Fibroblast of skin of left quadriceps (primary cell): ENCODE measurements around the gene ZNRF4.
"Not testable (repeated sequence)": the region's sequence is repeated elsewhere in the genome, so short reads cannot be mapped to it uniquely, and the experiment has no call there.

Experiments
- DNase-seq, 2 experiments: peaks; one replicate each; pipeline ENCODE4 v3.0.0-alpha.2; 2013; ENCODE audit warnings: low read depth in 2 of 2

ZNRF4 gene

DNA sequence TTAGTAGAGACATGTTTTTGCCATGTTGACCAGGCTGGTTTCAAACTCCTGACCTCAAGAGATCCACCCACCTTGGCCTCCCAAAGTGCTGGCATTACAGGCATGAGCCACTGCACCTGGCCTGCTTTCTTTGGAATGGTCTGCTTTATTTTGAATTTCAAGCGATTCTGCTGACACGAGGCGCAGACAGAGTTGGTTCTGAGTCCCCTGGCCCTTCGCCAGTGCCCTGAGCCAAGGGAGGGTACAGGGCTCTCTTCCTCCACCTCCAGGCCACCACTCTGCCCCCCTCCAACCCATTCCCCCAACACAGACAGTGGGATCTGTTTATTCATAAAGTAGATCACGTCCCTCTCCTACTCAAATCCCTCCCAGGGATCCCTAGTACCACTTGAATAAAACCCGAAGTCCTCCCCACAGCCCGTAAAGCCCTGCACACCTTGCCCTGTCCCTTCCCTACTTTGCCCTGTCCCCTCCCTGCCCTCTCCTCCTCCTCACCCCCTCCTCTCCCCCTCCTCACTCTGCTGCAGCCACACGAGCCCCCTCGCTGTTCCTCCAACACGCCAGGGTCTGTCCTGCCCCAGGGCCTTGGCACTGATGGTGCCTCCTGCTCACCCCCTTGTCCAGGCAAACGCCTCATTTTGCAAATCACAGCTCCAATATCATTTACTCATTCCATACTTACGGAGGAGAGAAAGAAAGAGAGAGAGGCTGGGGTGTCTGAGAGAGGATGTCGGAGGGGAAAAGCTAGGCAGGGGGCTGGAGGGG is 22.4 kb downstream of the ZNRF4 start:
- DNase-seq, result no peak

DNA sequence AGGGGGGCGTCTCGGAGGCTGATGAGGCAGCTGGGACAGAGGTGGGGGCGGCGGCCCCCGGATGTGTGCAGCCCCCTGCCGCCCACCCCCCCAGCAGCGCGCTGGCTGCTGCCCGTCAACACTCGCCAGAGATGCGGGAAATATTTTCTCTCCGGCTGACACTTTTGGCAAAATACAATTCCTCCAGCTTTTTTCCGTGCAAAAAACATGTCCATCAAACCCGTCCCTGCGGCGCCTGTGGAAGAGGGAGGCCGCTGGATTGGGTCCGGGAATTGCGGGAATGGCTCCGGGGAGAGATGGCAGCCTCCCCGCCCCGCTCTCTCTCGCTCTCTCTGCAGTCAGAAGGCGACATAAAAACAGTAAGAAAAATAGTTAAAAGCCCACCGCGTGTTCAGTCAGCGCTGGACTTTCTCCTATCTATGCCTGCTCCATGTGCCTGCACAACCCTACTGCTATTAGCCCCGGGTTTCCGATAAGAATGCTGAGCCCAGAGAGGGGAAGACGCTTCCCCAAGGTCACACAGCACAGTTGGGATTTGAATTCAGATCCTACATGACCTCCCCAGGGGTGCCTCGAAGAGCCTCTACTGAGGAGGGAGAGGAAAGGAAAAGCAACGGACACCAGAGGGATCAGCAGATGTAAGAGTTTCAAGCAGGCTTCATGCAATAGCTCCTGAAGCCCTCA is 23.2 kb downstream of the ZNRF4 start:
- no peak for DNase-seq

DNA sequence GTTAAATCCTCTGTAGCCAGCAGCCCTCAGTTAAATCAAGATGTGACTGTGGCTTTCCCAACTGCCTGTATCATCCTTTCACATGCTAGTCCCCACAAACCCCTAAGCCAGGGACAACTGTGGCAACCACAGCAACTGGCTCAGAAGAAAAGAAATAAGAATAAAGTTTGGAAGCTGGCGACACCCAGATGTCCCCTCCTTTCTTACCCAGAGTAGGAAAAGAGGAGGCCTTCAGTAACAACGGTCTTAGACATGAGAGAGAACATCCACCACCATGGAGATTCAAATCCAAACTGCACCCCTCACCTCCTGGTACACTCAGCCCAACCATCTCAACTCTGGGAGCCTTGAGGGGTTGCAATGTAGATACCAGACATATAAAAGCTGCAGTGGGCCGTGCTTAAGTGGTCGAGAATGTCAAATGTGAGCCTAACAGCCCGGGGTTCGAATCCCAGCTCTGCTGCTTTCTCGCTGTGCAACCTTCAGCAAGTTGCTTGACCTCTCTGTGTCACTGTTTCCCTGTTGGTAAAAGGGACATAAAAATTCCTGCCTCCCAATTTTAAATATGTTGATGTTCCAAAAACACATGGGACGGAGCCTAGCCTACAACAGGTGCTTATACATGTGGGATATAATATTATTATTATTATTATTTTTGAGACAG is 23.8 kb downstream of the ZNRF4 start:
- DNase-seq, result no peak

DNA sequence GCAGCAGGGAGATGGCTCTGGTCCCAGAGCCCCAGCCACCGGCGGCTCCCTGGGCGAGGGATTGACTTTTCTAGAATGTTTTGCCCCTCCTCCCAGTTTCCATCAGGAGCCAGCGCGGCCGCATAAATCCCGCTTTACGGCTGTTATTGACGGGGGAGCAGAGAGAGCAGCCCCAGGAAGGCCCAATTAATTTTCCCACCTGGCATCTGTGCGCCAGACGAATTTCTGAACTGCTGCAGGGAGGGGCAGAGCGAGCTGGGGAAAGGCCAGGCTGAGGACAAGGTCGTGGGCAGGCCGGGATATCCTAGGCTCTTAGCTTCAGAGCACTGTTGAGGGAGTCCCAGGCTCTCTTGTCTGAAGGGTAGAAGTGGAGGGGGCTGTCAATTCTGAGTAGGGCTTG is 24.7 kb downstream of the ZNRF4 start:
- DNase-seq, result no peak

DNA sequence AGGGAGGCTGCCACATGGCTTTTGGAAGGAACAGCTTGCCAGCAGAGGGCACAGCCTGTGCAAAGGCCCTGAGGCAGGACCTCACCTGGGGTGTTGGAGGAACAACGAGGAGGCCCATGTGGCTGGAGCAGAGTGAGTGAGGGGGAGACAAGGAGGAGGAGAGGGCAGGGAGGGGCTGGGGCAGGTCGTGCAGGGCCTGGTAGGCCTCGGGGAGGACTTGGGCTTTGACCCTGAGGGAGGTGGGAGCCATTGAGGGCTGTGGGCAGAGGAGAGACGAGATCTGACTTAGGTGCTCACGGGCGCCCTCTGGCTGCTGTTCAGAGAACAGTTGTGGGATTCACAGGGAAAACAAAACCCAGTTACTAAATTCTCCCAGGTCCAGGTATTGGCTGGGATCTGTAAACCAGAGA is 25.2 kb downstream of the ZNRF4 start:
- no peak for DNase-seq

DNA sequence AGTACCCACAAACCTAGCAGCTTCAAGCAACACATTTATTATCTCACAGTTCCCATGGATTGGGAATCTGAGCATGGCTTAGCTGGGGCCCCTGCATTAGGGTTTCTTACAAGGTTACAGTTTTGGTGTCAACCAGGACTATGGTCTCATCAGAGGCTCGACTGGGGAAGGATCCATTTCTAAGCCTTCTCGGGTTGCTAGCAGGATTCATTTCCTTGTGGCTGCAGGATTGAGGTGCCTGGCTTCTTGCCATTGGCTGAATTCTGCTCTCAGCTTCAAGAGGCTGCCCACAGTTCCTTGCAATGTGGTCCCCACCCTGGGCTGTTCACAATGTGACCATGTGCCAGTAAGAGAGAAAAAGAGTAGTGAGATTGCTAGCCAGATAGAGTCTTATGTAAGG is 26.7 kb downstream of the ZNRF4 start:
- no peak for DNase-seq

DNA sequence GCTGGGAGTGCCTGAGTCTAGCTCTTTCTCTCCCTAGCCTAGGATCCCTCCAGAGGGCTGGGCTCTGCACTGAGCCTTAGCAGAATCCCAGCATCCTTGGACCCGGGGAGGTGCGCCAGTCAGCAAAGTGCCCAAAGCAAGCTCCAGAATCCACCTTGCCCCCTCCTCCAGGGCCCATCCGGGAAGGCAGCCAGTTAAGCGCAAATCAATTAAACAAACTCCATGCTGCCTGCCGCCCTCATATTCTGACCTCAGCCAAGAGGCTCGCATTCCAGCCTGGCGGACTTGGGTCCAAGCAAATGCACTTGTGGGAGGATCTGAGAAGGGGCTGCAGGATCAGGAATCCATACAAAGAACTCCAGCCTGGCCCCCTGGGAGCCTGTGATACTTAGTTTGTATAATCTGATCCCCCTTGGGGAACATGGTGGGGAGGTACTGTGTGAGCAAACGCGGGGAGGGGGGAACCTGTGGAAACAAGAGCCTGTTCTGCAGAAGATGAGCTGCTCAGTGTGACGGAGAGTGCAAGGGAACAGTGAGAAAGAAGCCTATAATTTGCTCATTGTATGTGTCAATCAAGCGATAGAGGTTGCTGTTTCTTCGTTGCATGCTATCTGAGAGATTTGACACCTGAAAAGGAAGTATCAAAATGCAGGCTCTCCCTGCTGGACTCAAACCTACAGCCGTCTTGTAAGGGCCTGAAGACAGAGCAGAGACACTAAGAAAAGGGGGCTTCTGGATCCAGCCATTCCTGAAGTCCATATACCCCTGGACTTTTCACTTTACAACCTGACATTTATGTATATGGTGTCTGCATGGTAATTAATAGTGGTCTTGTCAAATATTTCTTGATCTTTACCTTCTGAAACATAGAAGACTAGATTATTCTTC is 29.4 kb downstream of the ZNRF4 start:
- no peak for DNase-seq

DNA sequence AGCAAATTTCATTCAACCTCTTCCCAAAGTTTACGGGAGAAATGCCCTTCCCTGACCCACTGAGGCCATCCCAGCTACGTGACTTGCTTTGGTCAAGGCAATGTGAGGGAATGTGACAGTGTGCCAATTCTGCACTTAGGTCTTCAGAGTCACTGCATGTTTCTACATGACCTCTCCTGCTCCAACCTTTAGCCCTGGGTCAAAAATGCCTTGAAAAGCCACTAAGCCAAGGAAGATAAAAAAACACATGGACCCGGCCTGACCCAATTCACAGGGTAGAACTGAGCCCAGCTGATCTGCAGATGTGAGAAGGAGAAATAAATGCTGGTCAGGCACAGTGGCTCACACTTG is 30.0 kb downstream of the ZNRF4 start:
- no peak for DNase-seq

DNA sequence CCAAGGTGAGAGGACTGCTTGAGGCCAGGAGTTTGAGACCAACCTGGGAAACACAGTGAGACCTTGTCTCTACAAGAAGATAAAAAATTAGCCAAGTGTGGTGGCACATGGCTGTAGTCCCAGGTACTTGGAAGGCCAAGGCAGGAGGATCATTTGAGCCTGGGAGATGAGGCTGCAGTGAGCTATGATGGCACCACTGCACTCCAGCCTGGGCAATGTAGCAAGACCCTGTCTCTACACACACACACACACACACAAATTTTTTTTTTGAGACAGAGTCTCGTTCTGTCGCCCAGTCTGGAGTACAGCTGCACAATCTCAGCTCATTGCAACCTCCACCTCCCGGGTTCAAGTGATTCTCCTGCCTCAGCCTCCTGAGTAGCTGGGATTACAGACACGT is 30.4 kb downstream of the ZNRF4 start:
- DNase-seq, result not testable (repeated sequence)

DNA sequence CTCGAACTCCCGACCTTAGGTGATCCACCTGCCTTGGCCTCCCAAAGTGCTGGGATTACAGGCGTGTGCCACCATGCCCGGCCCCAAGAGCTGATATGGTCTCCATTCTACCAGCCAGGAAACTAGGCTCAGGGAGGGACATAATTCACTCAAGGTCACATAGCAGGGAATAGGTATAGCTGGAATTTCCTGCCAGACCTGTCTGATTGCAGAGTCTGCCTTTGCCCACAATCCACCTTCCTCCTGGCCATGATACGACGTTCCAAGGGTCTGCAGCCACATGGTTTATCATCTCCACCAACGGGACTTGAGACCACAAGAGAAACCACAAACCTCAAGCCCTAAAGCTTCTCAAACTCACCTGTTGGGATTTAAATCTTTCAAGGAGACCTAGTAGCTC is 32.0 kb downstream of the ZNRF4 start:
- no peak for DNase-seq

DNA sequence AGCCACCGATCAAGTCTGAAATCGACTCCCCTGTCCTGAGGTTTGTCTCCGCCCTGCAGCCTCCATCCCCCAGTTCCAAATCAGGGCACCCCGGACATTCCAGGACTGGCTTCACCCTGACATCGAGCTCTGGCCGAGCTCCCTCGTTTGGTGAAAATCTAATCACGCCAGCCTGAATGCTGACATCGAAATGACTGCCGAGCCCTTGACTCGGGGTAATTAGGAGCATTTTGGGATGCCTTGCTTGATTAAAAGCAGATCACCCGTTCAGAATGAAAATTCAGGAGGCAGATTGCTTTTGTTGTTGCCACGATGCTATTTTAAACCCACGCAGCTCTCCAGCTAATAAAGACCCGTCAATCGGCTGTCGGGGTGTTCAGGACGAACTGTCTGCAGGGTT is 34.3 kb downstream of the ZNRF4 start:
- no peak for DNase-seq

DNA sequence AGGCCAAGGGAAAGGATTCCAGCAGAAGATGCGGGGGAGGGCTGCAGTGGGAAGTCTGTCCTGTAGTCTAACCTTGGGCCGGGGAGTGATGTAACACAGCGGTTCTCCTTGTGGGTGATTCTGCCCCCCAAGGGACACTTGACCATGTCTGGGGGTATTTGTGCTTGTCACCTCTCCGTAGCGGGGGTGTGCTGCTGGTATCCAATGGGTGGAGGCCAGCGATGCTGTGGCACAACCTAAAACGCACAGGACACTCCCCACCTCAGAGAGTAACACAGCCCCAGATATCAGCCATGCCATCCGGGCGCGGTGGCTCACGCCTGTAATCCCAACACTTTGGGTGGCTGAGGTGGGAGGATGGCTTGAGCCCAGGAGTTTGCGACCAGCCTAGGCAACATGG is 36.3 kb downstream of the ZNRF4 start:
- no peak for DNase-seq

DNA sequence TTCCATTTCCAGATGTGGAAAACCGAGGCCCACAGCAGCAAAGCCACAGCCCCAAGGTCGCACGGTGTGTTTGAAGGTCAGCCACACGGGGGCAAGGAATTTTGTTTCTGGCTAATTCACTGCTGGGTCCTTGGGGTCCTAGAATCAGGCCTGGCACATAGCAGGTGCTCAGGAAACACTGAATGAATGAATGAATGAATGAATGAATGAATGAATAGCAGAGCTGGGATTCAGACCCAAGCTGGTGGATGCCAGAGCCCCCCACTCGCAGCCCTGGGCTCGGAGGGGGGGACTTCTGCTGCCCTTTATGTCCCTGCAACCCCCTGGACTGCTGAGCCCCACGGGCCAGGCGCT is 37.0 kb downstream of the ZNRF4 start:
- no peak for DNase-seq

DNA sequence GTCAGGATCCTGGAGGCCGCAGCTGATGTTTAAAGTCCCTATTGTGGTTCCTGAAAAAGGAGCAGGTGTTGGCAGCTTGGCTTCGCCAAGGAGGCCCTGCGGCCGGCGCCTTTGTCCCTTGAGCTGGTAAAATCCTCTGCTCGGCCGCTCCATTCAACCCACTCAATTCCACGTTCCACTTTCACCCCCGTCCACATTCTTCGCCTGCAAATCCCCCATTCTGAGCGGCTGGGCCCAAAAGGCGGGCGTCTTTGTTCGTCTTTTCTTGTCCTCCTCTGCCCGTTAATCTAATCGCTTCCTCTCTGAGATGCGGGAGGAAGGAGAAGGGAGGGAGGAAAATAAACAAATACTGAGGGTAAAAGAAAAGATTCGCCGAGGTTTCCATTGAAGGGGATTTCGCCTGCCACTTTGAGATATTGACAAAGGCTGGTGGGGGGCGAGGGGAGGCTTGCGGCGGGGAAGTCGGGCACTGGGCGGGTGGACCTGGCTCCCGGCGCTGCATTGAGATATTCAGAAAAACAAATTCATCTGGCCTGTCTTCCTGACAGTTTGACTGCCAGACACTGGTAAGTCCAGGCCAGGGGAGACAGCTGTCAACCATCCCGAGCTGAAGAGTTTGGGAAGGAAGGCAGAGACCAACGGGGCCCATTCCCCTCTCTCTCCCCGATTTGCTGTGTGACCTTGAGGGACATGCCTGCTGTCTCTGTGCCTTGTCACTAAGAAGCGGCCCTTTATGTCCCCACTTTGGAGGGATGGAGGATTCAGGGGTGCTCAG is 37.6 kb downstream of the ZNRF4 start:
- no peak for DNase-seq

DNA sequence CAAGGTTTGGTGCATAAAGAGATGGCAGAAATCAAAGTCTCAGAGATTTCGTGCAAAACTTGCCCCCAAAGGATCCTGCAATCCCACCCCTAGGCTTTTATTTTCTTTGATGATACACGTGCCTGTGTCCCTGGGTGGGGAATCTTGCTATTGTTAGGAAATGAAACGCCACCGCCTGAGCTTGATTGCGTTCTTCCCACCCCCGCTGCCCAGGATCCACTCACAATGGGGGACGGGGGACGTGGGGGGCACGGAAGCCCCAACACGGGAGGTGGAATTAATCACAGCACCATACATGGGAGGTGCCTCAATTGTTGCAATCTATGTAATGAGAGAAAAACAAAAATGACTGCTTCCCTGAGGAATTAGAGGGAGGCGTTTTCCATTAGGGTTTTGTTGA is 39.6 kb downstream of the ZNRF4 start:
- DNase-seq, result no peak

DNA sequence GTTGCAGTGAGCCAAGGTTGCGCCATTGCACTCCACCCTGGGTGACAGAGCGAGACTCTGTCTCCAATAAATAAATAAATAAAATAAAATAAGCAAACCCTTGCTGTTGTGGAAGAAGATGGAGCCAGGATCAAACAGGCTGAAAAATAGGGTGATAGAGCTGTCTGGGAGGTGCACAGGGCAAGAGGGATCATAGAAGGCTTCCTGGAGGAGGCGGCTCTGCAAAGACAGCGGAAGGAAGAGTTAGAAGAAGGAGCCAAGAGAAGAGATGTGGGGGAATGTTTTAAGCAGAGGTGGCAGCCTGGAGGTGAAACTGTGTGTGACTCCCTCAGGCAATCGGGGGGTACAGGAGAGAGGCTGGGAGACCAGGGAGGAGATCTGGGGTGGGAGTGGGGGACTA is 40.6 kb downstream of the ZNRF4 start:
- no peak for DNase-seq

DNA sequence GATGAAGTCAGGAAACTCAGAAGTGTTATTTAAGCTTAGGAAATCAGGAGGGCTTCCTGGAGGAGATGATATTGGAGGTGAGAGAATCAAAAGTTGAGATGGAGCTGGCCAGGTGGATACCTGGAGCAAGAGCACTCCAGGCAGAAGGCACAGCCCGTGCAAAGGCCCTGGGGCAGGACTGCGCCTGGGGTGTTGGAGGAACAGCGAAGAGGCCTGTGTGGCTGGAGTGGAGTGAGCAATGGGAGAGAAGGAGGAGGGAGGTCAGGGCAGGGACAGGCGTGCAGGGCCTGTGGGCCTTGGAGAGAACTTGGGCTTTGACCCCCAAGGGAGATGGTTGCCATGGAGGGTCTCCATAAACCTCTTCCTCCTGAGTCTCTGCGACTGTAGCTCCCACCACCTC is 42.1 kb downstream of the ZNRF4 start:
- DNase-seq, result no peak

DNA sequence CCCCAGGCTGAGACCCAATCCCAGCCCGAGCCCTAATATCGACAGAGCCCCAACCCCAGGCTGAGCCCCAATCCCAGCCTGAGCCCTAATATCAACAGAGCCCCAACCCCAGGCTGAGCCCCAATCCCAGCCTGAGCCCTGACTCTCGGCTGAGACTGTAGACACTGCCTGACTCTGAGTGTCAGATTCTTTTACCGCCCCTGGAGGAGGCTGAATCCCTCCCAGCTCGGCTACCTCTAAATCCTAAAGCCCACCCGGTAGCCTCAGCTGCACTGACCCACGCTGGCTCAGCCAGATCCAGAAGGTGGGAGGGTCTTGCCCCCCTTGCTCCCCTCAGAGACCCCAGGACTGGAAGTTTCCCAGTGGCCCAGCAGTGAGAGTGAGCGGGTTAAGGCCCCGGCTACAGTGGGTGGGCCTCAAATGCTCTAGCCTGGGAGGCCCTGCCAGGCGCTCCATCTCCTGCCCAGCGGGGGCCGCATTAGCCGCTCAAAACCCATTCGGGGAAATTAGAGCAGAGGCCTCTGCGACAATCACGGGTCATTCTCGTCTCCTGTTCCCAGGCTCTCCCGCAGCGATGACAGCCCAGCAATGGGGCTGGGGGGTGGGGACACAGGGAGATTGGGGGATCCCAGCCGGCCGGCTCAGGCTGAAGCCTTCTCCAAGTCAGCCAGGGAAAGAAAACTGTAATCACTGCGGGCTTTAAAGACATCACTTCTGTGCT is 43.8 kb downstream of the ZNRF4 start:
- no peak for DNase-seq

DNA sequence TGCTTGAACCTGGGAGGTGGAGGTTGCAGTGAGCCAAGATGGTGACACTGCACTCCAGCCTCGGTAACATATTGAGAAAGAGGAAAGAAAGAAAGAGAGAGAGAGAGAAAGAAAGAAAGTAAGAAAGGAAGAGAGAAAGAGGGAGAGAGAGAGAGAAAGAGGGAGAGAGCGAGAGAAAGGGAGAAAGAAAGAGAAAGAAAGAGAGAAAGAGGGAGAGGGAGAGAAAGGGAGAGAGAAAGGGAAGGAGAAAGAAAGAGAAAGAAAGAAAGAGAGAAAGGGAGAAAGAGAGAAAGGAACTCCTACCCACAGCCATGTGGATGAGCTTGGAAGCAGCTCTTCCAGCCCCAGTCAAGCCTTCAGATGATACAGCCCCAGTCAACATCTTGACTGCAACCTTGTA is 46.7 kb downstream of the ZNRF4 start:
- DNase-seq, result no peak

DNA sequence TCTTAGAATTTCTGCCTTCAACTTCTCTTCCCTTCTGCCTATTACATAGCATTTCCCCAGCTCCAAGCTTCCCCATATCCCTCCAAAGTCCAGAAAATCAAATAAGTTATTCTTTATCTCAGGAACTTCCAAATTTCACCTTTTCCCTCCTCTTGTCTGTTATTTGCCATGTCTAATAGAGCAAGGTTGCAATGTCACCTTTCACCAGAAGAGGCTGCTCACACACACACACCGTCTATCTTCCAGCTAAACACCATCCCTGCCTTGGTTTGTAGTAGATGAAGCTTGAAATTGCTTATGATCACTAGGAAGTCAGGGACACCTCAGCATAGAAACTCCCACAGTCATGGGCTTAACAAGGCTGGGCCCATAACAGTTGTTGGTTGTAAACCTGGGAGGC is 48.4 kb downstream of the ZNRF4 start:
- DNase-seq, result no peak

DNA sequence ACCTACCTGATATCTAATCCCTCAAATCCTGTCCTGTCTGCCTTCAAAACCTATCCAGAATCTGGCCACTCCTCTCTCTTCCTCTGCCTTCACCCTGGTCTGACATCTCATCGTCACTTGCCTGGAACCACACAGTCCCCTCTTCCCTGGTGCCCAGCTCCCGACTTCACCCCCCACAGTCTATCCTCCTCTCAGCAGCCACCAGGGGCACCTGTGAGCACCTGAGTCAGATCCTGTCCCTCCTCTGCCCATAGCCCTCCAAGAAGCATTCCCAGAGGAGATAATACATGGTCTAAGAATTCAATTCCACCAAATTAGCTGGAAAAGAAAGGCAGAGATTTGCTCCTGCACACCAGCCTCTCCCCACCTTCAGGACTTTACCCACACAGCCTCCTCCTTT is 48.9 kb downstream of the ZNRF4 start:
- DNase-seq, result no peak
